Stomach (tissue), 9 donors: ENCODE measurements around the gene BTBD9. TPM values are rescaled to one million over a fixed set of nuclear protein-coding genes. Genes with fewer than 3 reads are reported as not detected.

ENCODE experiments used
- DNase-seq, 2 donors: peaks; one replicate each; pipeline versions ENCODE4 v3.0.0 to v3.0.0-alpha.2; 2013 to 2019
- H3K27ac ChIP-seq, 5 donors: fragments of 200-600 bp in 4 of 5; sonication (generic) in 4 of 5; one replicate each; pipeline ENCODE4 v1.5.1; 2013 to 2019; ENCODE audit warnings: mild to moderate bottlenecking in 1 of 5, moderate library complexity in 1 of 5
- H3K27me3 ChIP-seq, 3 donors: fragments of 200-600 bp; sonication (generic); one replicate each; pipeline ENCODE4 v1.5.1; 2017 to 2019; ENCODE audit warnings: mixed run types in 1 of 3
- H3K36me3 ChIP-seq, 4 donors: fragments of 200-600 bp; sonication (generic); 1 replicate in 3 of 4; 2 replicates in 1 of 4; pipeline ENCODE4 v1.5.1; 2016 to 2019
- H3K4me1 ChIP-seq, 4 donors: fragments of 200-600 bp; sonication (generic); one replicate each; pipeline ENCODE4 v1.5.1; 2016 to 2019
- H3K4me3 ChIP-seq, 4 donors: fragments of 200-600 bp; sonication (generic) in 3 of 4; one replicate each; pipeline ENCODE4 v1.5.1; 2016 to 2019; ENCODE audit warnings: mild to moderate bottlenecking in 1 of 4
- H3K9me3 ChIP-seq, 4 donors: fragments of 200-600 bp; sonication (generic); one replicate each; pipeline ENCODE4 v1.5.1; 2016 to 2019
- EP300 ChIP-seq: sonication (generic); formaldehyde crosslinking; IDR thresholded peaks from one replicate; pipeline ENCODE4 v1.6.1; 2017; ENCODE audit warnings: antibody characterized with exemption
- POLR2A ChIP-seq, 4 donors: fragments of 450-650 bp; IDR thresholded peaks; one replicate each; pipeline ENCODE4 v1.6.1; 2016; ENCODE audit warnings: antibody characterized with exemption in 4 of 4, control low read depth in 2 of 4, mild to moderate bottlenecking in 1 of 4, moderate library complexity in 1 of 4
- POLR2AphosphoS5 ChIP-seq, 3 donors: sonication (generic); formaldehyde crosslinking; IDR thresholded peaks; one replicate each; pipeline ENCODE4 v1.6.1; 2016; ENCODE audit warnings: antibody characterized with exemption in 3 of 3
- WGBS, 5 donors: extraction: QIAGEN DNeasy Blood & Tissue Kit in 3 of 5; methylation state at CpG; one replicate each; pipeline versions ENCODE4 v1.1.5 to v1.1.7; 2013 to 2018; 5-methylcytosine and 5-hydroxymethylcytosine counted together
- intact Hi-C: fragments of 100-400 bp; cut with DNase I; formaldehyde crosslinking; loops from one replicate; pipeline ENCODE4 v1.15.1; 2023; ENCODE audit warnings: low total_unique reads
- polyA plus RNA-seq, 3 donors: library from polyadenylated mRNA; stranded (reverse); fragments of 200-250 nt; gene quantifications; one replicate each; pipeline ENCODE4 v1.2.3, GENCODE V29; 2013
- total RNA-seq, 5 donors: library from RNA; depleted of rRNA; stranded (reverse); fragments of >200 nt; gene quantifications; one replicate each; pipeline versions ENCODE4 v1.1.0 to v1.2.3, GENCODE V29; 2014 to 2016
- TF ChIP-seq, protein P1 (sequence below), 7 experiments: fragments of 450-650 bp in 4 of 7; fragments of 200-600 bp in 3 of 7; sonication (generic) in 3 of 7; IDR thresholded peaks; one replicate each; pipeline ENCODE4 v1.5.1; 2016 to 2019; ENCODE audit warnings: antibody characterized with exemption in 7 of 7, control low read depth in 2 of 7, mild to moderate bottlenecking in 1 of 7
- donor health status: healthy with polysubstance abuse.
- donor health status: Bipolar disorder and iron deficiency.
- donor health status: healthy.

The BTBD9 gene
- total and polyA plus RNA-seq, 8 donors: 1.4 to 90.2 (median 6.8) TPM

- WGBS, 5 donors: 51 to 64% (median 62%) methylated on average over 2 of the region's 2 CpGs
- Histone ChIP-seq H3K36me3 (peaks cover 0 to 37% (median 26%) of the 10 kb centered on the region in 4 donors), H3K4me1 (peaks cover 0 to 12% (median 4%) of the 10 kb centered on the region in 4 donors), H3K4me3 (no peak overlapping the region), H3K27me3 (no peaks in the 10 kb centered on the region), H3K27ac (no peak overlapping the region), H3K9me3 (no peaks in the 10 kb centered on the region)
- intact Hi-C loops: no loop called here
- no peak for DNase-seq
- TF ChIP-seq POLR2AphosphoS5 (IDR thresholded peaks at IDR 0.05) (no peak), POLR2A (IDR thresholded peaks at IDR 0.05) (no peak), EP300 (no peak)
- TF ChIP-seq, protein P1, sequence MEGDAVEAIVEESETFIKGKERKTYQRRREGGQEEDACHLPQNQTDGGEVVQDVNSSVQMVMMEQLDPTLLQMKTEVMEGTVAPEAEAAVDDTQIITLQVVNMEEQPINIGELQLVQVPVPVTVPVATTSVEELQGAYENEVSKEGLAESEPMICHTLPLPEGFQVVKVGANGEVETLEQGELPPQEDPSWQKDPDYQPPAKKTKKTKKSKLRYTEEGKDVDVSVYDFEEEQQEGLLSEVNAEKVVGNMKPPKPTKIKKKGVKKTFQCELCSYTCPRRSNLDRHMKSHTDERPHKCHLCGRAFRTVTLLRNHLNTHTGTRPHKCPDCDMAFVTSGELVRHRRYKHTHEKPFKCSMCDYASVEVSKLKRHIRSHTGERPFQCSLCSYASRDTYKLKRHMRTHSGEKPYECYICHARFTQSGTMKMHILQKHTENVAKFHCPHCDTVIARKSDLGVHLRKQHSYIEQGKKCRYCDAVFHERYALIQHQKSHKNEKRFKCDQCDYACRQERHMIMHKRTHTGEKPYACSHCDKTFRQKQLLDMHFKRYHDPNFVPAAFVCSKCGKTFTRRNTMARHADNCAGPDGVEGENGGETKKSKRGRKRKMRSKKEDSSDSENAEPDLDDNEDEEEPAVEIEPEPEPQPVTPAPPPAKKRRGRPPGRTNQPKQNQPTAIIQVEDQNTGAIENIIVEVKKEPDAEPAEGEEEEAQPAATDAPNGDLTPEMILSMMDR (IDR thresholded peaks at IDR 0.05): no peak
Observed at GRCh38 chr6:38259736-38260135, 380.0 kb downstream of the BTBD9 start.

- intact Hi-C loops: no loop called here
- Histone ChIP-seq H3K9me3 (no peaks in the 10 kb centered on the region), H3K4me3 (no peak overlapping the region), H3K27ac (no peak overlapping the region), H3K27me3 (no peaks in the 10 kb centered on the region), H3K4me1 (peaks cover 0 to 4% (median 0%) of the 10 kb centered on the region in 4 donors), H3K36me3 (peaks cover 0 to 8% (median 1%) of the 10 kb centered on the region in 4 donors)
- WGBS, 5 donors: 93 to 96% (median 94%) methylated on average over 9 of the region's 9 CpGs
- TF ChIP-seq POLR2AphosphoS5 (IDR thresholded peaks at IDR 0.05): no peak
- DNase-seq: no peak
Observed at GRCh38 chr6:38248500-38249234, 391.1 kb downstream of the BTBD9 start.

- Histone ChIP-seq H3K4me1 (peaks cover 0 to 6% (median under 1%) of the 10 kb centered on the region in 4 donors), H3K9me3 (no peaks in the 10 kb centered on the region), H3K27me3 (no peaks in the 10 kb centered on the region), H3K27ac (no peak overlapping the region), H3K4me3 (no peak overlapping the region), H3K36me3 (no peaks in the 10 kb centered on the region)
- intact Hi-C loops: no loop called here
- no peak for DNase-seq
- TF ChIP-seq EP300 (no peak), POLR2AphosphoS5 (IDR thresholded peaks at IDR 0.05) (no peak)
- TF ChIP-seq, protein P1 (IDR thresholded peaks at IDR 0.05): no peak
- 91 to 95% (median 94%) methylated on average over 3 of the region's 3 CpGs for WGBS, 5 donors
Observed at GRCh38 chr6:38245295-38245694, 394.4 kb downstream of the BTBD9 start.

DNA sequence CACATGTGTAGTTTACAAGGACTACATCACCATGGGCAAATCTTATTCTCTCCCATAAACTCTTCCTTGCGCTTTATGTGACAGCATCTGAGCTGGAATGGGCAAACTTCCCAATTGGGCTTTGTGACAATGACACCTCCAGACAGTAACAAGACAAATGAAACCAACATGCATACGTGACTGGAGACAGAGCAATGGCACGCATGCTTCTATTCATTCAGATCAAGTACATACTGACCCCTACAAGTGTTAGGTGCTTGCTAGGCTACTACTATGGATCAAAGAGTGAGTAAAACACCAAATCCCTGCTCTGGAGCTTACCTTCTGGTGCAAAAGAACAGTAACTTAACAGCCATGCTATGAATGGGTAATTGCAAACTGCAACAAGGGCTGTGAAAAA lies 394.9 kb downstream of the BTBD9 start:
- TF ChIP-seq, protein P1 (IDR thresholded peaks at IDR 0.05): no peak
- TF ChIP-seq EP300 (no peak), POLR2A (IDR thresholded peaks at IDR 0.05) (no peak), POLR2AphosphoS5 (IDR thresholded peaks at IDR 0.05) (no peak)
- no peaks in the 10 kb centered on the region for H3K27me3 ChIP-seq
- H3K9me3 ChIP-seq: no peaks in the 10 kb centered on the region
- H3K36me3 ChIP-seq: no peaks in the 10 kb centered on the region
- intact Hi-C loops: no loop called here
- no peak overlapping the region for H3K27ac ChIP-seq
- H3K4me3 ChIP-seq: no peak overlapping the region
- H3K4me1 ChIP-seq: peaks cover 0 to 10% (median 4%) of the 10 kb centered on the region in 4 donors
- DNase-seq: no peak
- WGBS, 5 donors: 90 to 97% (median 95%) methylated on average over 3 of the region's 3 CpGs
